ENCODE data around the gene MRPL40. TPM values are rescaled to one million over a fixed set of nuclear protein-coding genes. Genes with fewer than 3 reads are reported as not detected.

The MRPL40 gene
- total RNA-seq, 2 donors from 2014 or later = 6.8 to 19.2 TPM

- no peak for TF ChIP-seq CTCF (IDR thresholded peaks at IDR 0.05)
- no peak for ATAC-seq (ENCODE audit: insufficient number of reproducible peaks, low FRiP score, low read depth)
These were observed 9.7 kb upstream of the MRPL40 start for GRCh38 chr22:19422440-19423301.

GRCh38 chr22:19424186-19424500, 8.2 kb upstream of the MRPL40 start:
- H3K27ac ChIP-seq = no peak overlapping the region
- no peaks in the 10 kb centered on the region for H3K9me3 ChIP-seq
- H3K4me3 ChIP-seq = no peak overlapping the region
- H3K36me3 ChIP-seq = no peaks in the 10 kb centered on the region
- no peaks in the 10 kb centered on the region for H3K27me3 ChIP-seq (replicated peaks; ENCODE audit: insufficient read depth)
- DNase-seq (ENCODE audit: low spot score) = no peak
- ATAC-seq (ENCODE audit: insufficient number of reproducible peaks, low FRiP score, low read depth) = no peak
- peaks cover 4 to 7% of the 10 kb centered on the region in 2 donors for H3K4me1 ChIP-seq (ENCODE audit: control insufficient read depth in 1 of 2, low read depth in 2 of 2)
- TF ChIP-seq CTCF (IDR thresholded peaks at IDR 0.05) = no peak

More at GRCh38 chr22:19422440-19423301, 9.7 kb upstream of the MRPL40 start:
- H3K36me3 ChIP-seq = no peaks in the 10 kb centered on the region
- no peaks in the 10 kb centered on the region for H3K9me3 ChIP-seq
- no peak overlapping the region for H3K4me3 ChIP-seq
- no peak for DNase-seq (ENCODE audit: low spot score)
- H3K27ac ChIP-seq = no peak overlapping the region
- no peaks in the 10 kb centered on the region for H3K27me3 ChIP-seq (replicated peaks; ENCODE audit: insufficient read depth)
- peaks cover 0 to 4% of the 10 kb centered on the region in 2 donors for H3K4me1 ChIP-seq (ENCODE audit: control insufficient read depth in 1 of 2, low read depth in 2 of 2)

- peaks cover 12 to 33% of the 10 kb centered on the region in 2 donors for H3K4me1 ChIP-seq (ENCODE audit: control insufficient read depth in 1 of 2, low read depth in 2 of 2)
- no peaks in the 10 kb centered on the region for H3K27me3 ChIP-seq (replicated peaks; ENCODE audit: insufficient read depth)
- no peak for TF ChIP-seq CTCF (IDR thresholded peaks at IDR 0.05)
- H3K9me3 ChIP-seq = no peaks in the 10 kb centered on the region
- ATAC-seq (ENCODE audit: insufficient number of reproducible peaks, low FRiP score, low read depth) (no peak), DNase-seq (ENCODE audit: low spot score) (no peak)
- H3K4me3 ChIP-seq = peak overlapping the region; percentile 95
- H3K36me3 ChIP-seq = peaks cover 4% of the 10 kb centered on the region
- H3K27ac ChIP-seq = no peak overlapping the region
These were observed 2.1 kb upstream of the MRPL40 start for GRCh38 chr22:19429950-19430889.

GRCh38 chr22:19430890-19431541, 1.3 kb upstream of the MRPL40 start:
- H3K4me3 ChIP-seq = peak overlapping the region; percentile 95
- no peak for ATAC-seq (ENCODE audit: insufficient number of reproducible peaks, low FRiP score, low read depth)
- no peak for TF ChIP-seq CTCF (IDR thresholded peaks at IDR 0.05)
- peaks cover 11% of the 10 kb centered on the region for H3K36me3 ChIP-seq
- DNase-seq (ENCODE audit: low spot score) = no peak
- H3K9me3 ChIP-seq = no peaks in the 10 kb centered on the region
- H3K27ac ChIP-seq = no peak overlapping the region
- no peaks in the 10 kb centered on the region for H3K27me3 ChIP-seq (replicated peaks; ENCODE audit: insufficient read depth)
- peaks cover 12 to 33% of the 10 kb centered on the region in 2 donors for H3K4me1 ChIP-seq (ENCODE audit: control insufficient read depth in 1 of 2, low read depth in 2 of 2)
